ENCODE data around the gene KHDRBS2. TPM values are rescaled to one million over a fixed set of nuclear protein-coding genes. Genes with fewer than 3 reads are reported as not detected.

KHDRBS2 gene
- total RNA-seq, 1 donor from 2014 or later = not detected

GRCh38 chr6:62090442-62091229 lies 195.4 kb downstream of the KHDRBS2 start:
- Histone ChIP-seq H3K36me3 (no peaks in the 10 kb centered on the region), H3K27ac (no peak overlapping the region), H3K4me3 (no peak overlapping the region), H3K27me3 (no peaks in the 10 kb centered on the region), H3K4me1 (no peaks in the 10 kb centered on the region), H3K9me3 (no peaks in the 10 kb centered on the region)
- TF ChIP-seq CTCF (IDR thresholded peaks at IDR 0.05) = no peak
- DNase-seq (ENCODE audit: low spot score in 2 of 2) = no peak
- intact Hi-C loops (cut with DNase I) = no loop called here

- no peak for TF ChIP-seq CTCF (IDR thresholded peaks at IDR 0.05)
Measured at GRCh38 chr6:62089781-62090180, 196.2 kb downstream of the KHDRBS2 start.

GRCh38 chr6:62086047-62086446 lies 200.0 kb downstream of the KHDRBS2 start:
- Histone ChIP-seq H3K4me3 (no peak overlapping the region), H3K36me3 (no peaks in the 10 kb centered on the region), H3K4me1 (no peaks in the 10 kb centered on the region), H3K27ac (no peak overlapping the region), H3K27me3 (no peaks in the 10 kb centered on the region), H3K9me3 (no peaks in the 10 kb centered on the region)
- no peak for TF ChIP-seq CTCF (IDR thresholded peaks at IDR 0.05)
- intact Hi-C loops (cut with DNase I) = no loop called here
- no peak for DNase-seq (ENCODE audit: low spot score in 2 of 2)

More at GRCh38 chr6:62089781-62090180, 196.2 kb downstream of the KHDRBS2 start:
- H3K36me3 ChIP-seq = no peaks in the 10 kb centered on the region
- H3K4me1 ChIP-seq = no peaks in the 10 kb centered on the region
- no peak overlapping the region for H3K27ac ChIP-seq
- no peaks in the 10 kb centered on the region for H3K9me3 ChIP-seq
- H3K27me3 ChIP-seq = no peaks in the 10 kb centered on the region
- H3K4me3 ChIP-seq = no peak overlapping the region
- DNase-seq (ENCODE audit: low spot score in 2 of 2) = no peak
- intact Hi-C loops (cut with DNase I) = no loop called here

- H3K4me1 ChIP-seq = no peaks in the 10 kb centered on the region
- no peak for TF ChIP-seq CTCF (IDR thresholded peaks at IDR 0.05)
- intact Hi-C loops (cut with DNase I) = no loop called here
- H3K27me3 ChIP-seq = no peaks in the 10 kb centered on the region
- no peak overlapping the region for H3K27ac ChIP-seq
- H3K4me3 ChIP-seq = no peak overlapping the region
- no peaks in the 10 kb centered on the region for H3K36me3 ChIP-seq
- H3K9me3 ChIP-seq = no peaks in the 10 kb centered on the region
- DNase-seq (ENCODE audit: low spot score in 2 of 2) = no peak
Measured at GRCh38 chr6:62075869-62076268, 210.2 kb downstream of the KHDRBS2 start.

- H3K9me3 ChIP-seq = no peaks in the 10 kb centered on the region
- H3K36me3 ChIP-seq = no peaks in the 10 kb centered on the region
- intact Hi-C loops (cut with DNase I) = no loop called here
- H3K4me1 ChIP-seq = no peaks in the 10 kb centered on the region
- H3K27ac ChIP-seq = no peak overlapping the region
- H3K4me3 ChIP-seq = no peak overlapping the region
- H3K27me3 ChIP-seq = no peaks in the 10 kb centered on the region
- no peak for DNase-seq (ENCODE audit: low spot score in 2 of 2)
- TF ChIP-seq CTCF (IDR thresholded peaks at IDR 0.05) = no peak
Measured at GRCh38 chr6:62059901-62060300, 226.1 kb downstream of the KHDRBS2 start.

Data from ascending aorta (tissue), 2 donors.